ENCODE data around the gene RARG.

The RARG gene

DNA sequence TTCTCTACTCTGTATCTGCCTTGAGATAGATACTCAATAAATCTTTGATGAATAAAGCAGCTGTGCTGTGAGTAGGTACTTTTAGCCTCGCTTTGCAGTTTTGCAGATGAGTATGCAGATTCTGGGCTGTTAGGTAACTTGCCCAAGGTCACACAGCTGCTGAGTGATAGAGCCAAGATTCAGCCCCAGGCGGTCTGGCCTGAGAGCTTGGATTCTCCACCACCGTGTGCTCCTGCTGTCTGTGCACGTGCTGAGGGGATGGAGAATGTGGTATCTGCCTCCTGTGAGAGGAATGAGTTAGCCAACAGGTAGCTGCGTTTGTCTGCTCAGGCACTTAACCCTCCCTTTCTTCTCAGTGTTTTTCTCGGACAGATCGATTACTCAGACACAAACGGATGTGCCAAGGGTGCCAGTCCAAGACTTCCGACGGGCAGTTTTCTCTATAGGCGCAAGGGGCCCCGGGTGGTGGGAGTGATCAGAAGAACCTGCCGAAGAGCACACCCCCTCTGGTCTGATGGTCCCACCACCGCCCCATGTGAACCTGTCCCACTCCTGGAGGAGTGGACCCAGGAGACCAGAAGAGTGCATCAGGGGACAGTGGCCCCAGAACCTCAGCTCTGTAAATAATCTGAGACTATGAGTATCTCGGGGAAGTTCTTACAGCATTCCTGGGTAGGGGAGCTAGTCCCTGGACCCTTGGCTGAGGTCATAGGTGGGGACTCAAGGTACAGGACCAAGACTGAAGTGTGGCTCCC lies 44.7 kb downstream of the RARG start:
- CTCF ChIA-PET: interaction anchor here (0.6 to 7.5 kb wide), 8 partner anchors 12 to 134 kb away, joined by 3 to 94 read pairs (median 6); partner anchors contain the start of gene AAAS
- Histone ChIP-seq H3K9me3 (ENCODE audit: control insufficient read depth, insufficient read depth, low read depth, low read length) (no peaks in the 10 kb centered on the region), H3K36me3 (ENCODE audit: control insufficient read depth in 2 of 2, insufficient read depth in 1 of 2, low read length in 2 of 2) (peaks cover 23 to 84% of the 10 kb centered on the region in 2 experiments), H3K4me1 (ENCODE audit: control insufficient read depth, insufficient read depth, low read length) (no peaks in the 10 kb centered on the region), H3K27ac (ENCODE audit: extremely low read depth, low read depth, low read length) (no peak overlapping the region), H3K4me3 (ENCODE audit: low read depth, low read length) (no peak overlapping the region)
- no peak for TF ChIP-seq GLI4 (tag by site-specific recombination; IDR thresholded peaks at IDR 0.05)
- TF ChIP-seq ZNF175 (tag by site-specific recombination; IDR thresholded peaks at IDR 0.05): no peak
- no peak for TF ChIP-seq REPIN1 (tag by site-specific recombination; IDR thresholded peaks at IDR 0.05; ENCODE audit: low read depth)
- TF ChIP-seq, protein P1, sequence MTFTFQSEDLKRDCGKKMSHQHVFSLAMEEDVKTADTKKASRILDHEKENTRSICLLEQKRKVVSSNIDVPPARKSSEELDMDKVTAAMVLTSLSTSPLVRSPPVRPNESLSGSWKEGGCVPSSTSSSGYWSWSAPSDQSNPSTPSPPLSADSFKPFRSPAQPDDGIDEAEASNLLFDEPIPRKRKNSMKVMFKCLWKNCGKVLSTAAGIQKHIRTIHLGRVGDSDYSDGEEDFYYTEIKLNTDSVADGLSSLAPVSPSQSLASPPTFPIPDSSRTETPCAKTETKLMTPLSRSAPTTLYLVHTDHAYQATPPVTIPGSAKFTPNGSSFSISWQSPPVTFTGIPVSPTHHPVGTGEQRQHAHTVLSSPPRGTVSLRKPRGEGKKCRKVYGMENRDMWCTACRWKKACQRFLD (tag by site-specific recombination; IDR thresholded peaks at IDR 0.05): no peak
- TF ChIP-seq, protein P2, sequence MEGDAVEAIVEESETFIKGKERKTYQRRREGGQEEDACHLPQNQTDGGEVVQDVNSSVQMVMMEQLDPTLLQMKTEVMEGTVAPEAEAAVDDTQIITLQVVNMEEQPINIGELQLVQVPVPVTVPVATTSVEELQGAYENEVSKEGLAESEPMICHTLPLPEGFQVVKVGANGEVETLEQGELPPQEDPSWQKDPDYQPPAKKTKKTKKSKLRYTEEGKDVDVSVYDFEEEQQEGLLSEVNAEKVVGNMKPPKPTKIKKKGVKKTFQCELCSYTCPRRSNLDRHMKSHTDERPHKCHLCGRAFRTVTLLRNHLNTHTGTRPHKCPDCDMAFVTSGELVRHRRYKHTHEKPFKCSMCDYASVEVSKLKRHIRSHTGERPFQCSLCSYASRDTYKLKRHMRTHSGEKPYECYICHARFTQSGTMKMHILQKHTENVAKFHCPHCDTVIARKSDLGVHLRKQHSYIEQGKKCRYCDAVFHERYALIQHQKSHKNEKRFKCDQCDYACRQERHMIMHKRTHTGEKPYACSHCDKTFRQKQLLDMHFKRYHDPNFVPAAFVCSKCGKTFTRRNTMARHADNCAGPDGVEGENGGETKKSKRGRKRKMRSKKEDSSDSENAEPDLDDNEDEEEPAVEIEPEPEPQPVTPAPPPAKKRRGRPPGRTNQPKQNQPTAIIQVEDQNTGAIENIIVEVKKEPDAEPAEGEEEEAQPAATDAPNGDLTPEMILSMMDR (tag by site-specific recombination; IDR thresholded peaks at IDR 0.05): no peak
- TF ChIP-seq, protein P3, sequence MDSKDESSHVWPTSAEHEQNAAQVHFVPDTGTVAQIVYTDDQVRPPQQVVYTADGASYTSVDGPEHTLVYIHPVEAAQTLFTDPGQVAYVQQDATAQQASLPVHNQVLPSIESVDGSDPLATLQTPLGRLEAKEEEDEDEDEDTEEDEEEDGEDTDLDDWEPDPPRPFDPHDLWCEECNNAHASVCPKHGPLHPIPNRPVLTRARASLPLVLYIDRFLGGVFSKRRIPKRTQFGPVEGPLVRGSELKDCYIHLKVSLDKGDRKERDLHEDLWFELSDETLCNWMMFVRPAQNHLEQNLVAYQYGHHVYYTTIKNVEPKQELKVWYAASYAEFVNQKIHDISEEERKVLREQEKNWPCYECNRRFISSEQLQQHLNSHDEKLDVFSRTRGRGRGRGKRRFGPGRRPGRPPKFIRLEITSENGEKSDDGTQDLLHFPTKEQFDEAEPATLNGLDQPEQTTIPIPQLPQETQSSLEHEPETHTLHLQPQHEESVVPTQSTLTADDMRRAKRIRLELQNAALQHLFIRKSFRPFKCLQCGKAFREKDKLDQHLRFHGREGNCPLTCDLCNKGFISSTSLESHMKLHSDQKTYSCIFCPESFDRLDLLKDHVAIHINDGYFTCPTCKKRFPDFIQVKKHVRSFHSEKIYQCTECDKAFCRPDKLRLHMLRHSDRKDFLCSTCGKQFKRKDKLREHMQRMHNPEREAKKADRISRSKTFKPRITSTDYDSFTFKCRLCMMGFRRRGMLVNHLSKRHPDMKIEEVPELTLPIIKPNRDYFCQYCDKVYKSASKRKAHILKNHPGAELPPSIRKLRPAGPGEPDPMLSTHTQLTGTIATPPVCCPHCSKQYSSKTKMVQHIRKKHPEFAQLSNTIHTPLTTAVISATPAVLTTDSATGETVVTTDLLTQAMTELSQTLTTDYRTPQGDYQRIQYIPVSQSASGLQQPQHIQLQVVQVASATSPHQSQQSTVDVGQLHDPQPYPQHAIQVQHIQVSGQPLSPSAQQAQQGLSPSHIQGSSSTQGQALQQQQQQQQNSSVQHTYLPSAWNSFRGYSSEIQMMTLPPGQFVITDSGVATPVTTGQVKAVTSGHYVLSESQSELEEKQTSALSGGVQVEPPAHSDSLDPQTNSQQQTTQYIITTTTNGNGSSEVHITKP (tag by site-specific recombination; IDR thresholded peaks at IDR 0.05): no peak
- TF ChIP-seq ZNF701 (tag by site-specific recombination; IDR thresholded peaks at IDR 0.05): no peak
- TF ChIP-seq ZNF169 (tag by site-specific recombination; IDR thresholded peaks at IDR 0.05): no peak
- TF ChIP-seq YY2 (tag by site-specific recombination; IDR thresholded peaks at IDR 0.05): no peak
- TF ChIP-seq ZNF335 (tag by site-specific recombination; conservative IDR thresholded peaks at IDR 0.05): no peak
- no peak for TF ChIP-seq MYNN (tag by site-specific recombination; IDR thresholded peaks at IDR 0.05; ENCODE audit: borderline replicate concordance)
- no peak for TF ChIP-seq ZNF514 (tag by site-specific recombination; IDR thresholded peaks at IDR 0.05)
- no peak for TF ChIP-seq ZNF184 (tag by site-specific recombination; IDR thresholded peaks at IDR 0.05)
- TF ChIP-seq ZNF202 (tag by site-specific recombination; IDR thresholded peaks at IDR 0.05; ENCODE audit: borderline replicate concordance): no peak
- TF ChIP-seq ZXDB (tag by site-specific recombination; IDR thresholded peaks at IDR 0.05): no peak
- TF ChIP-seq, protein P4, sequence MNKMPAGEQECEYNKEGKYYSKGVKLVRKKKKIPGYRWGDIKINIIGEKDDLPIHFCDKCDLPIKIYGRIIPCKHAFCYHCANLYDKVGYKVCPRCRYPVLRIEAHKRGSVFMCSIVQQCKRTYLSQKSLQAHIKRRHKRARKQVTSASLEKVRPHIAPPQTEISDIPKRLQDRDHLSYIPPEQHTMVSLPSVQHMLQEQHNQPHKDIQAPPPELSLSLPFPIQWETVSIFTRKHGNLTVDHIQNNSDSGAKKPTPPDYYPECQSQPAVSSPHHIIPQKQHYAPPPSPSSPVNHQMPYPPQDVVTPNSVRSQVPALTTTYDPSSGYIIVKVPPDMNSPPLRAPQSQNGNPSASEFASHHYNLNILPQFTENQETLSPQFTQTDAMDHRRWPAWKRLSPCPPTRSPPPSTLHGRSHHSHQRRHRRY (tag by site-specific recombination; IDR thresholded peaks at IDR 0.05): no peak
- TF ChIP-seq ZNF768 (tag by site-specific recombination; IDR thresholded peaks at IDR 0.05): no peak
- no peak for TF ChIP-seq ZNF501 (tag by site-specific recombination; IDR thresholded peaks at IDR 0.05)
- no peak for TF ChIP-seq ZNF146 (tag by site-specific recombination; IDR thresholded peaks at IDR 0.05)
- POLR2A ChIA-PET: interaction anchor here (0.5 to 1.7 kb wide), 6 partner anchors 11 to 116 kb away, joined by 3 to 6 read pairs (median 4); partner anchors contain the start of gene SPRYD3

Data from HEK293 (cell line).